H9 (cell line): ENCODE measurements around the gene DMRTB1. TPM values are rescaled to one million over a fixed set of nuclear protein-coding genes. Genes with fewer than 3 reads are reported as not detected.

ENCODE experiments used
- DNase-seq: peaks from one replicate; pipeline ENCODE4 v3.0.0-alpha.2; 2017
- H2AFZ ChIP-seq: one replicate; pipeline ENCODE4 v1.6.1; 2013; ENCODE audit warnings: mild to moderate bottlenecking, low read length, control low read depth, moderate library complexity
- H2AK5ac ChIP-seq: 2 replicates; pipeline ENCODE4 v1.6.1; 2013; ENCODE audit warnings: low read length, control low read depth, mixed read lengths; ENCODE audit not compliant: insufficient read length
- H2BK120ac ChIP-seq: one replicate; pipeline ENCODE4 v1.6.1; 2013; ENCODE audit warnings: low read depth, mild to moderate bottlenecking, low read length, control low read depth, inconsistent platforms; ENCODE audit not compliant: poor library complexity, severe bottlenecking
- H2BK12ac ChIP-seq: 2 replicates; pipeline ENCODE4 v1.6.1; 2013; ENCODE audit warnings: low read length, control low read depth, mixed read lengths, low read depth; ENCODE audit not compliant: insufficient read length
- H2BK15ac ChIP-seq: 2 replicates; pipeline ENCODE4 v1.6.1; 2013; ENCODE audit warnings: low read depth, low read length, control low read depth
- H2BK20ac ChIP-seq: one replicate; pipeline ENCODE4 v1.6.1; 2013; ENCODE audit warnings: low read depth, mild to moderate bottlenecking, low read length, control low read depth, inconsistent platforms; ENCODE audit not compliant: poor library complexity, severe bottlenecking
- H2BK5ac ChIP-seq: 2 replicates; pipeline ENCODE4 v1.6.1; 2013; ENCODE audit warnings: low read length, control low read depth, mixed read lengths; ENCODE audit not compliant: insufficient read length
- H3K14ac ChIP-seq: 2 replicates; pipeline ENCODE4 v1.6.1; 2013; ENCODE audit warnings: low read length, control low read depth; ENCODE audit not compliant: insufficient read depth
- H3K18ac ChIP-seq: 2 replicates; pipeline ENCODE4 v1.6.1; 2013; ENCODE audit warnings: low read depth, mild to moderate bottlenecking, mixed read lengths, low read length, control low read depth; ENCODE audit not compliant: insufficient read length
- H3K23ac ChIP-seq: 2 replicates; pipeline ENCODE4 v1.6.1; 2013; ENCODE audit warnings: low read length, control low read depth, mixed read lengths, low read depth; ENCODE audit not compliant: insufficient read length
- H3K23me2 ChIP-seq: 2 replicates; pipeline ENCODE4 v1.6.1; 2013; ENCODE audit warnings: low read depth, mild to moderate bottlenecking, mixed read lengths, low read length, control low read depth; ENCODE audit not compliant: insufficient read length, poor library complexity, severe bottlenecking
- H3K27ac ChIP-seq: 2 replicates; pipeline ENCODE4 v1.5.1; 2013; ENCODE audit warnings: low read length, control low read depth, mixed read lengths, low read depth; ENCODE audit not compliant: insufficient read length
- H3K27me3 ChIP-seq: 2 replicates; pipeline ENCODE4 v1.6.1; 2013; ENCODE audit warnings: low read length, control low read depth, inconsistent platforms; ENCODE audit not compliant: insufficient read depth
- H3K4ac ChIP-seq: 2 replicates; pipeline ENCODE4 v1.6.1; 2013; ENCODE audit warnings: low read depth, mild to moderate bottlenecking, control low read depth, inconsistent platforms, low read length, moderate library complexity
- H3K4me1 ChIP-seq: 2 replicates; pipeline ENCODE4 v1.6.1; 2013; ENCODE audit warnings: low read length, control low read depth, inconsistent platforms; ENCODE audit not compliant: insufficient read depth
- H3K4me2 ChIP-seq: 2 replicates; pipeline ENCODE4 v1.6.1; 2013; ENCODE audit warnings: low read length, control low read depth, mixed read lengths; ENCODE audit not compliant: insufficient read length, insufficient read depth
- H3K56ac ChIP-seq: 2 replicates; pipeline ENCODE4 v1.6.1; 2013; ENCODE audit warnings: low read depth, mild to moderate bottlenecking, mixed read lengths, low read length, control low read depth; ENCODE audit not compliant: insufficient read length
- H3K79me1 ChIP-seq: 2 replicates; pipeline ENCODE4 v1.6.1; 2013; ENCODE audit warnings: low read depth, mild to moderate bottlenecking, moderate library complexity, low read length, control low read depth, inconsistent platforms; ENCODE audit not compliant: insufficient read depth, poor library complexity, severe bottlenecking
- H3K79me2 ChIP-seq: 2 replicates; pipeline ENCODE4 v1.6.1; 2013; ENCODE audit warnings: low read length, control low read depth, inconsistent platforms; ENCODE audit not compliant: insufficient read depth
- H3K9ac ChIP-seq: 2 replicates; pipeline ENCODE4 v1.6.1; 2013; ENCODE audit warnings: low read length, control low read depth, mixed read lengths; ENCODE audit not compliant: insufficient read length; ENCODE audit errors: extremely low read depth
- H3K9me3 ChIP-seq: one replicate; pipeline ENCODE4 v1.6.1; 2013; ENCODE audit warnings: low read depth, low read length, inconsistent platforms; ENCODE audit not compliant: control insufficient read depth
- H3T11ph ChIP-seq: one replicate; pipeline ENCODE4 v1.6.1; 2013; ENCODE audit warnings: mild to moderate bottlenecking, low read length, control low read depth, inconsistent platforms
- H4K20me1 ChIP-seq: one replicate; pipeline ENCODE4 v1.6.1; 2013; ENCODE audit not compliant: control insufficient read depth, insufficient read length, insufficient read depth
- H4K5ac ChIP-seq: 2 replicates; pipeline ENCODE4 v1.6.1; 2013; ENCODE audit warnings: low read depth, mild to moderate bottlenecking, mixed read lengths, low read length, control low read depth; ENCODE audit not compliant: insufficient read length
- H4K8ac ChIP-seq: replicated peaks from 2 replicates; pipeline ENCODE4 v1.6.1; 2013; ENCODE audit warnings: low read length, control low read depth, mixed read lengths, low read depth; ENCODE audit not compliant: insufficient read length
- H4K91ac ChIP-seq: 2 replicates; pipeline ENCODE4 v1.6.1; 2013; ENCODE audit warnings: low read depth, mild to moderate bottlenecking, moderate library complexity, mixed read lengths, low read length, control low read depth; ENCODE audit not compliant: insufficient read length
- H3K27ac Mint-ChIP-seq, 3 experiments: 2 replicates in 2 of 3; 3 replicates in 1 of 3; pipeline ENCODE4 v1.8.0; 2020 to 2021; ENCODE audit warnings: mixed read lengths in 3 of 3, mild to moderate bottlenecking in 1 of 3, moderate library complexity in 1 of 3
- H3K27me3 Mint-ChIP-seq: 2 replicates; pipeline ENCODE4 v1.8.0; 2021; ENCODE audit warnings: low read depth, mild to moderate bottlenecking, moderate library complexity, mixed read lengths
- H3K36me3 Mint-ChIP-seq, 3 experiments: 2 replicates in 2 of 3; 3 replicates in 1 of 3; pipeline ENCODE4 v1.8.0; 2020 to 2021; ENCODE audit warnings: low read depth in 3 of 3, mixed read lengths in 3 of 3; ENCODE audit not compliant: insufficient read depth in 1 of 3
- H3K4me1 Mint-ChIP-seq, 2 experiments: 2 replicates each; pipeline ENCODE4 v1.8.0; 2020; ENCODE audit warnings: mixed read lengths in 2 of 2
- H3K4me3 Mint-ChIP-seq, 2 experiments: 2 replicates in 1 of 2; 3 replicates in 1 of 2; pipeline ENCODE4 v1.8.0; 2020 to 2021; ENCODE audit warnings: mild to moderate bottlenecking in 2 of 2, mixed read lengths in 2 of 2, moderate library complexity in 1 of 2
- H3K9me3 Mint-ChIP-seq, 2 experiments: 2 replicates in 1 of 2; 3 replicates in 1 of 2; pipeline ENCODE4 v1.8.0; 2020; ENCODE audit warnings: mild to moderate bottlenecking in 2 of 2, mixed read lengths in 2 of 2, moderate library complexity in 1 of 2
- CTCF ChIP-seq: fragments of 200-600 bp; sonication (generic); conservative IDR thresholded peaks from 3 replicates; pipeline ENCODE4 v1.8.0; 2021; ENCODE audit warnings: antibody characterized with exemption, mild to moderate bottlenecking
- WGBS: extraction: QIAGEN DNeasy Blood & Tissue Kit; methylation state at CpG from one replicate; pipeline ENCODE4 v1.1.7; 2013; ENCODE audit warnings: missing lambda C conversion rate, low lambda C conversion rate, mixed read lengths; ENCODE audit not compliant: insufficient read length; ENCODE audit errors: extremely low coverage; 5-methylcytosine and 5-hydroxymethylcytosine counted together
- total RNA-seq: library from RNA; stranded (reverse); gene quantifications from 2 replicates; pipeline ENCODE4 v1.2.1, GENCODE V29; 2021

DMRTB1 gene
- total RNA-seq, 1 experiment from 2014 or later: not detected

GRCh38 chr1:53417074-53417511 is 42.1 kb upstream of the DMRTB1 start:
- H4K5ac ChIP-seq: no peak overlapping the region
- H3K4me1 ChIP-seq: peaks cover 11% of the 10 kb centered on the region; the same call in 1 of the 2 replicates
- peak overlapping the region in 1 of 2 experiments; percentile 55; a peak in 2 of 5 replicates for H3K4me3 Mint-ChIP-seq
- no peaks in the 10 kb centered on the region for H4K20me1 ChIP-seq
- peaks cover 9 to 32% (median 15%) of the 10 kb centered on the region in 3 experiments for H3K36me3 Mint-ChIP-seq
- no peaks in the 10 kb centered on the region for H3K79me2 ChIP-seq
- H3K79me1 ChIP-seq: no peaks in the 10 kb centered on the region
- peak overlapping the region; percentile 10 for H3K4me2 ChIP-seq
- H3K23me2 ChIP-seq: no peaks in the 10 kb centered on the region
- peaks cover 16 to 27% of the 10 kb centered on the region in 2 experiments for H3K9me3 Mint-ChIP-seq
- no peak overlapping the region for H4K91ac ChIP-seq
- H3K4ac ChIP-seq: no peak overlapping the region
- H3K18ac ChIP-seq: no peak overlapping the region
- no peak overlapping the region for H2BK5ac ChIP-seq
- H3K9ac ChIP-seq: no peak overlapping the region
- H2AFZ ChIP-seq: no peak overlapping the region
- H2BK15ac ChIP-seq: no peak overlapping the region
- H2BK12ac ChIP-seq: no peak overlapping the region
- no peak for DNase-seq
- no CpG with 5 or more reads among the region's 9 CpGs for WGBS
- TF ChIP-seq CTCF: no peak
- no peak overlapping the region for H2BK120ac ChIP-seq
- peak overlapping the region; percentile 25 to 81 (median 53); a peak in 6 of 7 replicates for H3K27ac Mint-ChIP-seq
- peaks cover 6% of the 10 kb centered on the region for H3K27me3 Mint-ChIP-seq
- no peak overlapping the region for H3K14ac ChIP-seq
- no peak overlapping the region for H3T11ph ChIP-seq
- H3K23ac ChIP-seq: no peak overlapping the region
- H3K9me3 ChIP-seq: peaks cover 8% of the 10 kb centered on the region
- H3K4me1 Mint-ChIP-seq: peaks cover 35 to 56% of the 10 kb centered on the region in 2 experiments
- no peak overlapping the region for H3K56ac ChIP-seq
- H3K27ac ChIP-seq: peak overlapping the region; percentile 4
- H2AK5ac ChIP-seq: no peak overlapping the region
- no peaks in the 10 kb centered on the region for H3K27me3 ChIP-seq
- no peak overlapping the region for H4K8ac ChIP-seq
- no peak overlapping the region for H2BK20ac ChIP-seq
